Activated B cell treated with CpG ODN at 0.5 μM for 24 hours (primary cell): ENCODE data around the gene PDGFRA. TPM values are rescaled to one million over a fixed set of nuclear protein-coding genes. Genes with fewer than 3 reads are reported as not detected.
A peak's percentile ranks its signal among the peaks of the same experiment; 100 is the strongest.

Source experiments
- ATAC-seq: fragments of 200-7000 bp; cut with Tn5 transposase; one replicate; pipeline ENCODE4 v1.10.0; 2021; ENCODE audit warnings: low read depth, mild to moderate bottlenecking, moderate library complexity
- CTCF ChIA-PET: fragments of 350-600 bp; sonication (Branson Sonifier 250); formaldehyde crosslinking; loops from one replicate; lab custom pipeline; 2021; ENCODE audit warnings: antibody characterized with exemption; lab: Charles Lee
- POLR2A ChIA-PET: fragments of 350-600 bp; sonication (Branson Sonifier 250); formaldehyde crosslinking; loops from one replicate; lab custom pipeline; 2021; ENCODE audit warnings: antibody characterized with exemption; lab: Charles Lee
- DNase-seq: peaks from one replicate; pipeline ENCODE4 v3.0.0; 2022
- H3K27ac Mint-ChIP-seq: one replicate; pipeline ENCODE4 v1.8.0; 2020; ENCODE audit warnings: mixed read lengths
- H3K27me3 Mint-ChIP-seq: one replicate; pipeline ENCODE4 v1.8.0; 2021; ENCODE audit warnings: mixed read lengths
- H3K36me3 Mint-ChIP-seq: one replicate; pipeline ENCODE4 v1.8.0; 2021; ENCODE audit warnings: low read depth, mixed read lengths
- H3K4me1 Mint-ChIP-seq: one replicate; pipeline ENCODE4 v1.8.0; 2021; ENCODE audit warnings: mixed read lengths
- H3K4me3 Mint-ChIP-seq: one replicate; pipeline ENCODE4 v1.8.0; 2020; ENCODE audit warnings: mild to moderate bottlenecking, mixed read lengths
- H3K9me3 Mint-ChIP-seq: one replicate; pipeline ENCODE4 v1.8.0; 2020; ENCODE audit warnings: mixed read lengths
- CTCF ChIP-seq: fragments of 200-600 bp; IDR thresholded peaks from one replicate; pipeline ENCODE4 v1.8.0; 2022; ENCODE audit warnings: antibody characterized with exemption, mild to moderate bottlenecking
- intact Hi-C: fragments of 100-400 bp; cut with micrococcal nuclease; formaldehyde crosslinking; loops from one replicate; pipeline ENCODE4 v1.15.1; 2024
- total RNA-seq: library from RNA; stranded (reverse); gene quantifications from 2 replicates; pipeline ENCODE4 v1.2.3, GENCODE V29; 2022

Gene PDGFRA
- total RNA-seq, 1 donor from 2014 or later = not detected

- DNase-seq (no peak), ATAC-seq (no peak)
- H3K27me3 Mint-ChIP-seq = peaks cover 76% of the 10 kb centered on the region
- peak overlapping the region; percentile 76 for H3K4me3 Mint-ChIP-seq
- ChIA-PET POLR2A (no interaction called here), CTCF (interaction anchor here (1.4 kb wide), 1 partner anchor 7 kb away, joined by 6 read pairs; no protein-coding TSS in a partner anchor)
- peak overlapping the region; percentile 24 for H3K27ac Mint-ChIP-seq
- H3K9me3 Mint-ChIP-seq = no peaks in the 10 kb centered on the region
- intact Hi-C loops = no loop called here
- H3K4me1 Mint-ChIP-seq = peaks cover 47% of the 10 kb centered on the region
- TF ChIP-seq CTCF = no peak
- H3K36me3 Mint-ChIP-seq = no peaks in the 10 kb centered on the region
These were observed 2.5 kb upstream of the PDGFRA start for GRCh38 chr4:54226404-54227255.

GRCh38 chr4:54227256-54228055 lies 1.6 kb upstream of the PDGFRA start:
- H3K36me3 Mint-ChIP-seq = no peaks in the 10 kb centered on the region
- peak overlapping the region; percentile 76 for H3K4me3 Mint-ChIP-seq
- H3K27ac Mint-ChIP-seq = peak overlapping the region; percentile 24
- H3K9me3 Mint-ChIP-seq = no peaks in the 10 kb centered on the region
- POLR2A ChIA-PET = no interaction called here
- intact Hi-C loops = no loop called here
- DNase-seq (peak; percentile 17), ATAC-seq (no peak)
- peaks cover 79% of the 10 kb centered on the region for H3K27me3 Mint-ChIP-seq
- H3K4me1 Mint-ChIP-seq = peaks cover 54% of the 10 kb centered on the region
- CTCF ChIA-PET = interaction anchor here (1.0 kb wide), 1 partner anchor 297 kb away, joined by 3 read pairs; no protein-coding TSS in a partner anchor
- TF ChIP-seq CTCF = no peak

- peak overlapping the region; percentile 76 for H3K4me3 Mint-ChIP-seq
- ChIA-PET POLR2A (no interaction called here), CTCF (interaction anchor here (1.0 kb wide), 1 partner anchor 298 kb away, joined by 3 read pairs; no protein-coding TSS in a partner anchor)
- H3K4me1 Mint-ChIP-seq = peaks cover 55% of the 10 kb centered on the region
- ATAC-seq = peak; percentile 28
- no peaks in the 10 kb centered on the region for H3K36me3 Mint-ChIP-seq
- intact Hi-C loops = no loop called here
- peaks cover 74% of the 10 kb centered on the region for H3K27me3 Mint-ChIP-seq
- no peaks in the 10 kb centered on the region for H3K9me3 Mint-ChIP-seq
- no peak overlapping the region for H3K27ac Mint-ChIP-seq
- TF ChIP-seq CTCF = no peak
- DNase-seq = peak; percentile 17
These were observed 1.0 kb upstream of the PDGFRA start for GRCh38 chr4:54228056-54228527.

- ATAC-seq (no peak), DNase-seq (no peak)
- TF ChIP-seq CTCF = no peak
- Mint-ChIP-seq H3K9me3 (no peaks in the 10 kb centered on the region), H3K4me3 (peak overlapping the region; percentile 76), H3K36me3 (no peaks in the 10 kb centered on the region), H3K27ac (no peak overlapping the region), H3K27me3 (peaks cover 70% of the 10 kb centered on the region), H3K4me1 (peaks cover 56% of the 10 kb centered on the region)
- ChIA-PET CTCF (interaction anchor here (1.0 kb wide), 1 partner anchor 298 kb away, joined by 3 read pairs; no protein-coding TSS in a partner anchor), POLR2A (no interaction called here)
- intact Hi-C loops = no loop called here
These were observed 547 bp upstream of the PDGFRA start for GRCh38 chr4:54228546-54228945.
